H1 (cell line): Measurements from ENCODE around the gene TIGD6. TPM values are rescaled to one million over a fixed set of nuclear protein-coding genes. Genes with fewer than 3 reads are reported as not detected.

ENCODE experiments used
- CTCF ChIA-PET: fragments of 300-600 bp; sonication (Branson Sonifier 250); formaldehyde crosslinking; loops from one replicate; lab custom pipeline; 2021; ENCODE audit not compliant: partially characterized antibody; lab: Charles Lee
- POLR2A ChIA-PET: fragments of 300-600 bp; sonication (Branson Sonifier 250); formaldehyde crosslinking; loops from one replicate; lab custom pipeline; 2021; ENCODE audit warnings: inconsistent platforms; ENCODE audit not compliant: partially characterized antibody; lab: Charles Lee
- DNase-seq, 2 experiments: peaks; one replicate each; pipeline versions ENCODE4 v3.0.0 to v3.0.0-alpha.2; 2010 to 2022; ENCODE audit warnings: low spot score in 2 of 2, low read depth in 1 of 2, mixed read lengths in 1 of 2
- FAIRE-seq: peaks from 2 replicates; lab custom pipeline; 2011; peaks lifted over from hg19 to GRCh38; lab: Jason Lieb, UNC
- H2AFZ ChIP-seq: 2 replicates; pipeline ENCODE4 v1.8.1; 2012; ENCODE audit warnings: low read length, inconsistent platforms
- H2AK5ac ChIP-seq: 2 replicates; pipeline ENCODE4 v1.6.1; 2013; ENCODE audit warnings: low read depth, low read length
- H2BK120ac ChIP-seq: replicated peaks from 2 replicates; pipeline ENCODE3; 2013; ENCODE audit warnings: low read depth, low read length, inconsistent platforms
- H2BK12ac ChIP-seq: 2 replicates; pipeline ENCODE4 v1.6.1; 2013; ENCODE audit warnings: low read depth, low read length
- H2BK15ac ChIP-seq: 2 replicates; pipeline ENCODE4 v1.6.1; 2013; ENCODE audit warnings: low read length
- H2BK20ac ChIP-seq: 2 replicates; pipeline ENCODE4 v1.6.1; 2013; ENCODE audit warnings: low read length
- H2BK5ac ChIP-seq: 2 replicates; pipeline ENCODE4 v1.6.1; 2013; ENCODE audit warnings: low read depth, low read length
- H3K14ac ChIP-seq: 2 replicates; pipeline ENCODE4 v1.6.1; 2013; ENCODE audit warnings: inconsistent platforms; ENCODE audit not compliant: insufficient read length
- H3K18ac ChIP-seq: 2 replicates; pipeline ENCODE4 v1.6.1; 2013; ENCODE audit warnings: low read length; ENCODE audit errors: extremely low read depth
- H3K23ac ChIP-seq: 2 replicates; pipeline ENCODE4 v1.6.1; 2013; ENCODE audit warnings: inconsistent platforms; ENCODE audit not compliant: insufficient read length
- H3K23me2 ChIP-seq: 2 replicates; pipeline ENCODE4 v1.6.1; 2013; ENCODE audit warnings: low read depth, low read length
- H3K27ac ChIP-seq: 2 replicates; pipeline ENCODE4 v1.6.1; 2011; ENCODE audit warnings: low read depth, low read length, inconsistent platforms
- H3K27me3 ChIP-seq, 4 experiments: replicated peaks in 1 of 4; 1 replicate in 1 of 4; 2 replicates in 3 of 4; pipeline versions ENCODE4 v1.6.1 to v1.8.1; 2011 to 2013; ENCODE audit warnings: low read length in 3 of 4, mild to moderate bottlenecking in 3 of 4, inconsistent platforms in 2 of 4, mixed read lengths in 2 of 4, moderate library complexity in 1 of 4; ENCODE audit not compliant: control insufficient read depth in 3 of 4, insufficient read depth in 3 of 4; ENCODE audit errors: extremely low read depth in 1 of 4
- H3K36me3 ChIP-seq, 4 experiments: 2 replicates each; pipeline versions ENCODE4 v1.6.1 to v1.8.1; 2011 to 2013; ENCODE audit warnings: mild to moderate bottlenecking in 4 of 4, low read length in 3 of 4, moderate library complexity in 2 of 4, control low read depth in 1 of 4, inconsistent platforms in 1 of 4; ENCODE audit not compliant: insufficient read depth in 4 of 4, control insufficient read depth in 2 of 4
- H3K4ac ChIP-seq: replicated peaks from 2 replicates; pipeline ENCODE3; 2013; ENCODE audit warnings: low read length, low read depth, mixed read lengths, inconsistent platforms; ENCODE audit not compliant: insufficient read length
- H3K4me1 ChIP-seq, 4 experiments: replicated peaks in 1 of 4; 1 replicate in 1 of 4; 2 replicates in 3 of 4; pipeline versions ENCODE4 v1.6.1 to v1.8.1; 2011 to 2013; ENCODE audit warnings: low read length in 3 of 4, inconsistent platforms in 2 of 4, mixed read lengths in 1 of 4; ENCODE audit not compliant: insufficient read depth in 4 of 4, control insufficient read depth in 3 of 4
- H3K4me2 ChIP-seq, 2 experiments: 2 replicates each; pipeline versions ENCODE4 v1.6.1 to v1.8.1; 2011 to 2013; ENCODE audit warnings: low read depth in 2 of 2, low read length in 2 of 2, control low read depth in 1 of 2, inconsistent platforms in 1 of 2, mild to moderate bottlenecking in 1 of 2; ENCODE audit not compliant: insufficient read depth in 1 of 2
- H3K4me3 ChIP-seq, 4 experiments: fragments of 200-600, 300-600 bp in 1 of 4; sonication (generic), shearing (Covaris generic), sonication (Bioruptor Twin) in 1 of 4; 2 replicates each; pipeline versions ENCODE4 v1.5.1 to v1.8.1; 2011 to 2016; ENCODE audit warnings: low read length in 4 of 4, low read depth in 3 of 4, control low read depth in 2 of 4, inconsistent platforms in 2 of 4, mild to moderate bottlenecking in 2 of 4, mixed read lengths in 1 of 4, moderate library complexity in 1 of 4; ENCODE audit not compliant: insufficient read depth in 2 of 4; ENCODE audit errors: extremely low read depth in 1 of 4
- H3K56ac ChIP-seq: replicated peaks from 2 replicates; pipeline ENCODE3; 2013; ENCODE audit warnings: low read depth, mild to moderate bottlenecking, mixed read lengths, low read length, inconsistent platforms; ENCODE audit not compliant: insufficient read length
- H3K79me1 ChIP-seq: 2 replicates; pipeline ENCODE4 v1.6.1; 2013; ENCODE audit warnings: low read depth, low read length, control low read depth
- H3K79me2 ChIP-seq, 2 experiments: 2 replicates each; pipeline versions ENCODE4 v1.6.1 to v1.8.1; 2012 to 2013; ENCODE audit warnings: low read length in 2 of 2, mild to moderate bottlenecking in 2 of 2, inconsistent platforms in 1 of 2; ENCODE audit not compliant: insufficient read depth in 2 of 2, control insufficient read depth in 1 of 2
- H3K9ac ChIP-seq, 4 experiments: replicated peaks in 1 of 4; 1 replicate in 1 of 4; 2 replicates in 3 of 4; pipeline versions ENCODE4 v1.6.1 to v1.8.1; 2011 to 2013; ENCODE audit warnings: low read depth in 3 of 4, low read length in 3 of 4, control low read depth in 2 of 4, mild to moderate bottlenecking in 2 of 4, moderate library complexity in 2 of 4, inconsistent platforms in 1 of 4; ENCODE audit errors: extremely low read depth in 1 of 4
- H3K9me3 ChIP-seq, 2 experiments: 2 replicates each; pipeline versions ENCODE4 v1.6.1 to v1.8.1; 2012 to 2013; ENCODE audit warnings: mild to moderate bottlenecking in 2 of 2, moderate library complexity in 2 of 2, control low read depth in 1 of 2, inconsistent platforms in 1 of 2, low read depth in 1 of 2, low read length in 1 of 2, mixed read lengths in 1 of 2; ENCODE audit not compliant: insufficient read depth in 2 of 2
- H4K20me1 ChIP-seq, 2 experiments: replicated peaks in 1 of 2; 2 replicates each; pipeline versions ENCODE3 to v1.8.1; 2011 to 2013; ENCODE audit warnings: inconsistent platforms in 2 of 2, low read length in 2 of 2, mild to moderate bottlenecking in 1 of 2; ENCODE audit not compliant: insufficient read depth in 2 of 2, control insufficient read depth in 1 of 2
- H4K5ac ChIP-seq: 2 replicates; pipeline ENCODE4 v1.6.1; 2013; ENCODE audit warnings: low read length, low read depth, mixed read lengths, inconsistent platforms; ENCODE audit not compliant: insufficient read length
- H4K8ac ChIP-seq: 2 replicates; pipeline ENCODE4 v1.8.0; 2013; ENCODE audit warnings: mild to moderate bottlenecking, moderate library complexity, low read length, inconsistent platforms; ENCODE audit not compliant: insufficient read depth; ENCODE audit errors: extremely low read depth
- H4K91ac ChIP-seq: replicated peaks from 2 replicates; pipeline ENCODE3; 2013; ENCODE audit warnings: low read length, mixed read lengths, inconsistent platforms; ENCODE audit not compliant: insufficient read length
- BCL11A ChIP-seq, 2 experiments: IDR thresholded peaks; one replicate each; pipeline ENCODE4 v1.6.1; 2011; ENCODE audit warnings: low read depth in 2 of 2, low read length in 2 of 2, mild to moderate bottlenecking in 2 of 2
- GABPA ChIP-seq: IDR thresholded peaks from 2 replicates; pipeline ENCODE4 v1.6.1; 2011; ENCODE audit warnings: mild to moderate bottlenecking, low read length, moderate library complexity, borderline replicate concordance; ENCODE audit not compliant: insufficient read depth
- KDM4A ChIP-seq: IDR thresholded peaks from one replicate; pipeline ENCODE4 v1.7.1; 2012; ENCODE audit warnings: low read depth, mild to moderate bottlenecking, moderate library complexity, low read length, inconsistent platforms; ENCODE audit not compliant: severe bottlenecking
- MAX ChIP-seq: IDR thresholded peaks from 2 replicates; pipeline ENCODE4 v1.6.1; 2012; ENCODE audit warnings: inconsistent platforms
- NRF1 ChIP-seq: IDR thresholded peaks from 2 replicates; pipeline ENCODE4 v1.6.1; 2011; ENCODE audit warnings: mild to moderate bottlenecking, low read depth, low read length, improper control_type of control experiment
- RBBP5 ChIP-seq: IDR thresholded peaks from 2 replicates; pipeline ENCODE4 v1.7.1; 2012; ENCODE audit warnings: low read depth, mild to moderate bottlenecking, inconsistent platforms, low read length, moderate library complexity, borderline replicate concordance
- RXRA ChIP-seq: IDR thresholded peaks from 2 replicates; pipeline ENCODE4 v1.6.1; 2011; ENCODE audit warnings: low read depth, mild to moderate bottlenecking, low read length, moderate library complexity; ENCODE audit not compliant: insufficient read depth
- SIN3A ChIP-seq, 2 experiments: IDR thresholded peaks in 1 of 2; conservative IDR thresholded peaks in 1 of 2; 2 replicates each; pipeline ENCODE4 v1.6.1; 2011 to 2012; ENCODE audit warnings: low read length in 2 of 2, improper control_type of control experiment in 1 of 2, low read depth in 1 of 2, mild to moderate bottlenecking in 1 of 2
- SIRT6 ChIP-seq: IDR thresholded peaks from one replicate; pipeline ENCODE4 v1.7.1; 2012; ENCODE audit warnings: low read length, inconsistent platforms
- SP1 ChIP-seq: IDR thresholded peaks from 2 replicates; pipeline ENCODE4 v1.6.1; 2011; ENCODE audit warnings: low read depth, low read length
- SP2 ChIP-seq: IDR thresholded peaks from 2 replicates; pipeline ENCODE4 v1.6.1; 2012; ENCODE audit warnings: mild to moderate bottlenecking, low read length, inconsistent platforms
- TEAD4 ChIP-seq: IDR thresholded peaks from 2 replicates; pipeline ENCODE4 v1.6.1; 2012; ENCODE audit warnings: low read depth, low read length, inconsistent platforms, mixed read lengths
- WGBS, 2 experiments: shearing (Covaris generic) in 1 of 2; methylation state at CpG; one replicate each; pipeline versions ENCODE4 v1.1.6 to v1.1.7; 2013 to 2015; ENCODE audit warnings: low lambda C conversion rate in 2 of 2, mixed read lengths in 2 of 2, inconsistent platforms in 1 of 2, low coverage in 1 of 2, missing lambda C conversion rate in 1 of 2; ENCODE audit not compliant: insufficient replicate concordance in 2 of 2, insufficient coverage in 1 of 2, insufficient read length in 1 of 2; ENCODE audit errors: extremely low coverage in 1 of 2, missing lambda C conversion rate in 1 of 2; 5-methylcytosine and 5-hydroxymethylcytosine counted together
- polyA plus RNA-seq, 7 experiments: library from polyadenylated mRNA; depleted of rRNA in 3 of 7; stranded (reverse) in 5 of 7; unstranded in 2 of 7; fragments of >200 nt in 5 of 7; fragments of 200-250 nt in 2 of 7; gene quantifications; 1 replicate in 5 of 7; 2 replicates in 1 of 7; 4 replicates in 1 of 7; pipeline versions ENCODE4 v1.2.1 to v1.2.3, GENCODE V29; 2011 to 2013; ENCODE audit warnings: missing spikeins in 2 of 7, mixed read lengths in 2 of 7
- total RNA-seq: library from RNA; stranded (reverse); fragmentation: NEBNext Ultra II Directional; extraction: Animal tissue kit (Norgen Biotek cat#: 25700); gene quantifications from 2 replicates; pipeline ENCODE4 v1.2.1, GENCODE V29; 2021

The TIGD6 gene
- total and polyA plus RNA-seq, 2 of the 8 experiments (the other 6 are each of a cell fraction or from before 2014, with no cell fraction given) = 1.3 to 2.4 TPM

- Histone ChIP-seq H3K36me3 (peaks cover 27 to 75% (median 62%) of the 10 kb centered on the region in 4 experiments), H3K9ac (no peak overlapping the region), H3K4me3 (no peak overlapping the region), H3K18ac (no peak overlapping the region), H2BK12ac (no peak overlapping the region), H3K4ac (no peak overlapping the region), H4K20me1 (peaks cover 0 to 5% of the 10 kb centered on the region in 2 experiments), H2BK20ac (no peak overlapping the region), H3K27ac (no peak overlapping the region), H3K4me1 (no peaks in the 10 kb centered on the region), H4K91ac (no peak overlapping the region), H3K27me3 (no peaks in the 10 kb centered on the region), H3K79me1 (no peaks in the 10 kb centered on the region), H2BK120ac (no peak overlapping the region), H3K9me3 (no peaks in the 10 kb centered on the region), H3K79me2 (no peaks in the 10 kb centered on the region), H3K23ac (no peak overlapping the region), H2AK5ac (no peak overlapping the region), H3K14ac (no peak overlapping the region), H2BK5ac (no peak overlapping the region), H2BK15ac (no peak overlapping the region), H4K8ac (no peak overlapping the region), H4K5ac (no peak overlapping the region), H3K23me2 (no peaks in the 10 kb centered on the region), H3K4me2 (no peak overlapping the region), H3K56ac (no peak overlapping the region), H2AFZ (no peak overlapping the region)
- FAIRE-seq = no peak
- no peak for TF ChIP-seq BCL11A (IDR thresholded peaks at IDR 0.05; ENCODE audit: low read depth in 2 of 2, low read length in 2 of 2)
- TF ChIP-seq SP1 = no peak
- TF ChIP-seq TEAD4 = no peak
- TF ChIP-seq SIN3A (conservative IDR thresholded peaks at IDR 0.05 in 1 of 2, IDR thresholded peaks at IDR 0.05 in 1 of 2; ENCODE audit: low read depth in 1 of 2, low read length in 2 of 2) = no peak
- no peak for TF ChIP-seq SIRT6
- no peak for TF ChIP-seq KDM4A
- TF ChIP-seq SP2 = no peak
- TF ChIP-seq MAX = no peak
- TF ChIP-seq RXRA = no peak
- TF ChIP-seq GABPA = no peak
- TF ChIP-seq NRF1 = no peak
- no peak for TF ChIP-seq RBBP5
- CTCF ChIA-PET = interaction anchor here (0.8 to 2.3 kb wide), 16 partner anchors 8 to 403 kb away, joined by 3 to 10 read pairs (median 5); no protein-coding TSS in a partner anchor
- POLR2A ChIA-PET = interaction anchor here (1.2 to 1.4 kb wide), 2 partner anchors 9 to 367 kb away, joined by 3 to 6 read pairs; no protein-coding TSS in a partner anchor
- no peak for DNase-seq
- WGBS, 2 experiments = 90% methylated on average over 7 of the region's 7 CpGs; no CpG with 5 or more reads in 1 of the 2 experiments
These were observed 44.3 kb upstream of the TIGD6 start for GRCh38 chr5:150044712-150045111.
